CD4-positive, alpha-beta T cell treated with Interleukin-15 for 4 hours (primary cell): ENCODE data around the gene OLFML2A.

Source experiments
- DNase-seq: peaks from one replicate; pipeline ENCODE4 v3.0.0-alpha.2; 2020; ENCODE audit warnings: low spot score

OLFML2A gene

DNA sequence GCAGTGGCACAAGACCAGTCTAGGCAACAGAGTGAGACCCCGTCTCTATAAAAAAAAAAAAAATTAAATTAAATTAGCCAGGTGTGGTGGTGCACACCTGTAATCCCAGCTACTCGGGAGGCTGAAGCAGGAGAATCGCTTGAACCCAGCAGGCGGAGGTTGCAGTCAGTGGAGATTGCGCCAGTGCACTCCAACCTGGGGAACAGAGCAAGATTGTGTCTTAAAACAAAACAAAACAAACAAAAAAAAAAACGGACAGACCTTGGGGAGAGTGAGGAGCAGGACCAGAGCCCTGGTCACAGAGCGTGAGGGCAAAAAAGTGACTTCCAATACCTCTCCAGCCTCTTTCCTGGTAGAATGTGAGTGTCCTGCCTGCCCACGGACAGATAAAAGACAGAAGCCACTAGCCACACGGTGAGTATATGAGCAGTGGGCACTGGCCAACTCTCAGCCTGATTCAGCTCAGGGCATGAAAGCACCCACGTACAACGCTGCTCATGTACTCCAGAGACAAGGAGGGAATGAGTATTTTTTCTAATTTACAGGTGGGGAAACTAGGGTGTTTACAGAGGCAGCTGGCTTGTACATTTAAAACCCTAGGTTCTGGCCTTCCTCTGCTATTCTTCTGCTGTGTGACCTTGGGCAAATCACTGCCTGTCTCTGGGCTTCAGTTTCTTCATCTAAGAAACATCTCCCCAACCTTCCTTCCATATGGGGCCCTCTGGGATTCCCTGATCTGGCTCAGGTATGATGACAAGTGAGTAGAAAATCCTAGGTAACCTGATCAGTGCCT is 1.8 kb downstream of the OLFML2A start:
- DNase-seq, result no peak

GRCh38 chr9:124779368-124780059 is 2.6 kb downstream of the OLFML2A start:
- no peak for DNase-seq

DNA sequence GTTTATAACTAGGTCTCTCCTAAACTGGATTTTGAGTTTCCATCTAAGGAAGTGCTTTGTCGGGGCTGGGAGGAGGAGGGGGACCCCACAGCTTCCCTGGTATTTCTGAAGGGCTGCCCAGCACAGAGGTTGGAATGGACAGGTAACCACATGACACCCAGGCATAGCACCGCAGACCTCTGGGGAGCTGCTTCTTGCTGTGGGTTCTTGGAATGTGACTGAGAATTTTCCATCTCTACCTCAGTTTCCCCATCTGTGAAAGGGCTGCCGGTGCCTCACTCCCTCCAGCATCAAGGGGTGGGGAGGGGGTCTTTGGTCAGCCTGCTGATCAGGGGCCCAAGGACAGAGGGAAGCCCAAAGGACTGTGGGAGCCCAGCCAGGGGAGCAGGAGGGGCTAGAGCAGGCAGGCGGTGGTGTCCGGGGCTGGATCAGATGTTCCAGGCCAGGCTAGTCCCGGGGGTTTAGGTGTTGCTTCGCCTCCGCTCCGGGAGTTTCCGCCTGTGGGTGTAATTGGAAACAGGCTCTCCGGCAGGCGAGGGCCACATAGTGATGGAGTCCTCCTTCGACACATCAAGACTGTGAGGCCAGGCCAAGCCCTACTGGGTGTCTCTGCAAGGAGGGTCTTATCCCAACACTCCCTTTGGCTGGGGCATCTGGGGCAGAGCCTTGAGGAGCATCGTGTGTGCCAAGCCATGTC is 3.3 kb downstream of the OLFML2A start:
- DNase-seq, result no peak

DNA sequence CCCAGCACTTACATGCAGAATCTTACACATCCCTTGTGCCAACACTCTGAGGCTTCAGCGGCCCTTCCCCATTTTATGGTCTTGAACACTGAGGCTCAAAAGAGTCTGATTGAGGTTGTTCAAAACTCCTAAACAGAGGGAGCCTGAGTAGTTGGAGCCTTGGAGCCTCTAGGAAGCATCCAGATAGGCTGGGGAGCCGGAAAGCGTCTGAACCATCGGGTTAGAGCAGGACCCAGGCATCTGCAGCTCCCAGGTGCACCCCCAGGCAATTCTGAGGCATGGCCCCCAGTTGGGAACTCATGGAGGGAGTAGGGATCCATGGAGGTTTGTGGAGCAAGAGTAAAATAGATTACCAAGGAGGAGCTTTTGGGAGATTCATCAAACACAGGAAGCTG is 3.8 kb downstream of the OLFML2A start:
- no peak for DNase-seq

DNA sequence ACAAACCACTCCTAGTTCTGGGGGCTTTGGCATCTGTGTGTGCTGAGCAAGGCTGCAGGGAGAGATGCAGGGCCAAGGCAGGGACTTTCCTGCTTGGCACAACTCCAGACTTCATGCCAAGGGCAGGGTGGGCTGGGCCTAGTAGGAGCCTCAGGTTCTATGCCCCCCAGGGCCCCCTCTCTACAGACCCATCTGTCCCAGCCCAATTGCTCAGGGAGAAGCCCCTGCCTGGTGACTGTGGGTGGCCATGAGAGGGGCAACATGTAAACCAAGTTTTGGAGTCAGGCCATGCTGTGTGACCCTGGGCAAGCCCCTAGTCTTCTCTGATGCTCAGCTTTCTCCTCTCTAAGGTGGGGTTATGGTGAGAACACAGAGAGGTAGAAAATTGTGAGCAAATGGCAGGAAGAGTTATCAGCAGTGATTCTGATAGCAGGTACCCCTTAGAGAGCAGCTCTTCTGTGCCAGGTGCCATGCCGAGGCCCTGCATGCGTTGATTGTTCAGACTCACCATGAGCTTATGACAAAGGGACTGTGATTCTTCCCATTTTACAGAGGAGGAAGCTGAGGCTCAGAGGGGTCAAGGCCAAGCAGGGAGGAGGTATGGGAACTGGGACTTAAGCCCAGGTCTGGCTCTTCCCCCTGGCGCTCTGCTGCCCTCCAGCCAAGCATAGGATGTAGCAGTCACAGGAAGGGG is 5.2 kb downstream of the OLFML2A start:
- no peak for DNase-seq

- DNase-seq, result no peak
Measured at GRCh38 chr9:124782661-124783574, 6.0 kb downstream of the OLFML2A start.

- DNase-seq, result no peak
Measured at GRCh38 chr9:124783830-124784229, 6.9 kb downstream of the OLFML2A start.

DNA sequence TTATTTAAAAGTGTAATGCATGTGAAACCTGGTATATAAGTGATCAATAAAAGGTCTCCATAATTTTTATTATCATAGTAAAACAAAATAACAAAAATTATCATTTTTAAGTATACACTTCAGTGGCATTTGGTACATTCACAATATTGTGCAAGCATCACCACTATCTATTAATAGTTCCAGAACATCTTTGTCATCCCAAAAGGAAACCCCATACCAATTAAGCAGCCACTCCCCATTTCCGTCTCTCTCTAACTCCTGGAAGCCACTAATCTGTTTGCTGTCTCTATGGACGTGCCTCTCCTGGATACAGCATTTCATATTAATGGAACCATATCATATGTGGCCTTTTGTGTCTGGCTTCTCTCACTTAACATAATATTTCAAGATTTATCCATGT is 7.6 kb downstream of the OLFML2A start:
- DNase-seq, result no peak

- DNase-seq, result no peak
Measured at GRCh38 chr9:124786881-124787573, 10.1 kb downstream of the OLFML2A start.

DNA sequence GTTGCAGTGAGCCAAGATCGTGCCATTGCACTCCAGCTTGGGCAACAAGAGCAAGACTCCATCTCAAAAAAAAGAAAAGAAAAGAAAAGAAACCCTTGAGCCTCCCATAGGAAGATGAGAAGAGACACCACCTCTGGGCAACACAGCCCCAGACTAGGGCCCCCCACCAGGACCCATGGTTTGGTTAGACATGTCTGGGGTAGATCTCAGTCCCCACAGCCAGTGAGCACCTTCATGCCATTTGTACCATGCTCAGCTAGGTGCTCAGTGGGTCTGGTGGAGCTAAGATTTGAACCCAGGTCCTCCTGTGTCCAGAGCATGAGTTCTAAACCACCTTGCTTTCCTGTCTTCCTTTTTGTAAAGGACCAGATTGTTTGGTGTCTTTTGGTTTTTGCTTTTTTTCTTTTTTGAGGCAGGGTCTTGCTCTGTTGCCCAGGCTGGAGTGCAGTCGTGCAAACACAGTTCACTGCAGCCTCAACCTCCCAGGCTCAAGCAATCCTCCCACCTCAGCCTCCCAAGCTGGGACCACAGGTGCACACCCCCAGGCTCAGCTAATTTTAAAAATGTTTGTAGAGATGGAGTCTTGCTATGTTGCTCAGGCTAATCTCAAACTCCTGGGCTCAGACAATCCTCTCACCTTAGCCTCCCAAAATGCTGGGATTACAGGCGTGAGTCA is 11.7 kb downstream of the OLFML2A start:
- DNase-seq, result no peak

DNA sequence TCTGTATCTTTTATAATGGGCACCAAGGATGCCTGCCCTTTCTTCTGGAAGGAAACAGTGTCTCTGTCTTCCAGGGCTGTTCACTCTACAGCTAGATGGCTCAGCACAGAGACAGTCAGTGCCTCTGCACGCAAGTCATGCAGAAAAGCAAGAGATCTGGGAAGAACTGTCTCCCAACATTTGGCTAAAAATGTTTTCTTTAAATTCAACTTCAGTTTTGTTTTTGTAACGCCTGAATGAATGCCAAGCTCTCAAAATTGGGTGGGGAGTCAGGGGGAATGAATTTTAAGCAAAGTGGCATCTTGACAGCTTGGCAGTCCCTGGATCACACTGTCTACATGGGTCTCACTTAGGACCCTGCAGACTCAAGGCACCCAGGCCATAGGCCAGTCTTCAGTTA is 12.6 kb downstream of the OLFML2A start:
- no peak for DNase-seq

GRCh38 chr9:124790301-124790700 is 13.4 kb downstream of the OLFML2A start:
- DNase-seq, result no peak

DNA sequence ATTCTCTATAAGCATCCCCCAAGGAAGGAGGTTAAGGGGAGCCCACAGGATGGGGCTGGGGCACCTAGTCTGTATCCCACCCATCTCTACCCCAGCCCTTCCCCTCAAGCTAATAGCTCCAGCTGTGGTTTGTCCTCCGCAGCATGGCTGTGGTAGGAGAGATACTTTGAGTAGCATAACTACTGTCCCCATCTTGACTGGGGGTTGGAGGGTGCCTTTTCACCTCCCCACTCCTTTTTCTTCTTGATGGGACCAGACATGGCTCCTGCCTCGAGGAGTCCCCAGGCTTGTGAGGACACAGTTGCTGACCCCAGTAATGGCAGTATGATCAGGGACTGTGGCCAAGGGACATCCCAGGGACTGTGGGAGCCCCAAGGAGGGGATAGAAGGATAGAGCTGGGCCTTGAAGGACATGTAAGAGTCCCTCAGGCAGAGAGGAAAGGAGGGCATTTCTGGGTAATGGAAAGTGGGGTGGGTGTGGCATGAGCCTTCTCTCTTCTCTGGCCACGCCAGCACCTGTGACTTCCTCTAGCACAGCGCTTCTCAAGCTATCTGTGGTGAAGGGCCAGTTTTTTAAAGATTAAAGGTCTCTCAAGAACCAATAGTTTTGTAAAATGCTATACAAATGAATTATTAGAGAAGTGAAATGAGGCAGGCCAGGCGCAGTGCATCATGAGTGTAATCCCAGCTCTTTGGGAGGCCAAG is 14.0 kb downstream of the OLFML2A start:
- DNase-seq, result no peak

DNA sequence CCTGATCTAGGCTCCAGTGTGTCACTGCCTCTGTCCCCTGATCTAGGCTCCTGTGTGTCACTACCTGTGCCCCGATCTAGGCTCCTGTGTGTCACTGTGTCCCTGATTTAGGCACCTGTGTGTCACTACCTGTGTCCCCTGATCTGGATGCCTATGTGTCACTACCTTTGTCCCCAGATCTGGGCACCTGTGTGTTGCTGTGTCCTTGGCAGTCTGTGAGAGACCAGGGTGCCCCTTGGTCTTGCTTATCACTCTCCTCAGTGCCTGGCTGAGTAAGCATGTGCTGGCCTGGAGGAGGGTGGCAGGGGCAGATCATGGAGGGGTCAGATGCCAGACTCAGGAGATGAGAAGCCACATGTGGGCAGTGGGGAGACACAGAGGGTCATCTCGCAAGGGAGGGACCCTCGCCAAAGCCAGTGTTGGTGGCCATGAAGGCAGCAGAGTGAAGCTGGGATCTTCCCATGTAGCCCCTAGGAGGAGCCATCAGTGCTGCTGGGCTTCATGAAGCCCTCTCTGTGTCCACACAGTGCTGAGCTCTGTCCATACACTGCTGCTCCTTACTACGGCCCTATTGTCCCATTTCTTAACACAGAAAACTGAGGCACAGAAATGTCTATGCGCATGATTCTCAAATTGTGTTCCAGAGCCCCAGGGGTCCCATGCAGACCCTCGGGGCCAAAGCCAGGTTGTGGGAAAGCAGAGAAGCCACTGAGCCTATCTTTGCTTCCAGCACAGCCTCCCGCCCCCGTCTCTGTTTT is 15.5 kb downstream of the OLFML2A start:
- DNase-seq, result no peak

DNA sequence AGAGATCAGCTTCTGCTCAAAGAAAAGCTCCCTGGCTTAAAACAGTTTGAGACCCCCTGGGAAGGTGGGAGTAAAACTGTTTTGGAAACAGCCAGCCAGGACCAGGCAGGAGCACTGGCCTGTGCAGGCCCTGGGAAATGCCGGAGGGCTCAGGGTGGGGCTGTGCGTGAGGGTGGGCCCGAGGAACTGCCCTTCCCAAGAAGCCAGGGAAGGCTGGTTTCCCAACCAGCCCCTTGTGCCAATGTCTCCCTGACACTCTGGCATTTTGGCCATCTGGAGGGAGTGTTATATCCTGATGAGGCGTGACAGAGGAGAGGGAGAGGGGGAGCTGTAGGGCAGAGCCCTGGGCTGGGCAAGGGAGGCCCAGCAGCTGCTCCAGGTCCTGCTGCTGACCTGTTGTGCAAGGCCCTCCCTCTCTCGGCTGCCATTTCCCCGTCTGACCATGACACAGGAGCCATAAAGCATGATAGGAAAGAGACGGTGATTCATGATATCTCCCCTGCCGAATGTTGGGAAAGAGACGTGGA is 16.1 kb downstream of the OLFML2A start:
- no peak for DNase-seq

DNA sequence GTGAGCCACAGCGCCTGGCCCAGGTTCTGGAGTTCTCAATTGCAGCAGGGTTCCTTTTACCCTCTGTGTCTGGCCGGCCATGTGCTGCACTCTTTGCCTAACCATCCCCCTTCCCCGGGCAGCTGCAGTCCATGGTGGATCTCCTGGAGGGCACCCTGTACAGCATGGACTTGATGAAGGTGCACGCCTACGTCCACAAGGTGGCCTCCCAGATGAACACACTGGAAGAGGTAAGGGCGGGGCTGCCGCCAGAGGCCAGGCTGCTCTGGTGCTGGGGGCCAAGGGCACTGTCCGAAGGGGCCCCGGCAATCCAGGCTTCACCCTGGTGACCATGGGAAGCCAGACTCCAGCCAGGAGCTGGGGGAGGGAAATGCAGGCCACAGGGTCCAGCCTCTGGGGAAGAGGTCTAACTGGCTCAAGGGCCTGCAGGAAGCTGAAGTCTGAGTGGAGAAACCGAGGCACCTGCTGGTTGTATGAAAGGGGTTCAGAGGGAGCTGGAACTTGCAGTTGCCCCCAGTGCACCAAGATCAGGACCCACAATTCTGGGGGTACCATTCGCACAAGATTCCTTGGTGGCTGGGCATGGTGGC is 18.1 kb downstream of the OLFML2A start:
- DNase-seq, result no peak

DNA sequence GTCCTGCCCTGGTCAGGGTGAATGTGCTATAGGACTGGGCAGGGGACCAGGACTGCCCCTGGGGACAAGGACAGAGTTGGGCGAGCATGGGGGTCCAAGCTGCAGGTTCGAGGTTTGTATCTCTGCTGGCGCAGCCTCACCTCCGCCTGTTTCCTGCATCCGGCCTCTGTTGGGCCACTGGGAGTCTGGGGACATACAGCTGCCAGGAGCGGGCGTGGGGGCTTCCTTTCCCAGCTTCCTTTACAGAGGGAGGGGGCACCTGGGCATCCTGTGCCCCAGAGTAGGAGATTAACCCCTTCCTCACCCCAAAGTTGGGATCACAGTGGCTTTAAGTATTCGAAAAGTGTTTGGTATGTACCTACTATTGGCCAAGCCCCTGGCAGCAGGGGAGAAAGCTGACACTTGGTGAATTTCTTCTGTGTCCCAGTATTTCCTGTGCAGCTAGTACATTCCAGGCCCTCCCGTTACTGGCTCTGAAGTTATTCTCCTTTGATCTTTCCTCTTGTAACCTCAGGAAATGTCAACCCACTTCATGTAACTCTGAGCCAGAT is 19.0 kb downstream of the OLFML2A start:
- DNase-seq, result no peak
